Iris pigment epithelial cell (primary cell): Measurements from ENCODE around the gene SARDH.

ENCODE experiments used
- DNase-seq: peaks from one replicate; pipeline ENCODE4 v3.0.0-alpha.2; 2011; ENCODE audit warnings: low read depth

Gene SARDH

GRCh38 chr9:133647148-133647547 lies 91.0 kb downstream of the SARDH start:
- no peak for DNase-seq

- no peak for DNase-seq
Observed at GRCh38 chr9:133645021-133645765, 93.0 kb downstream of the SARDH start.

- no peak for DNase-seq
Observed at GRCh38 chr9:133643978-133644760, 94.0 kb downstream of the SARDH start.

DNA sequence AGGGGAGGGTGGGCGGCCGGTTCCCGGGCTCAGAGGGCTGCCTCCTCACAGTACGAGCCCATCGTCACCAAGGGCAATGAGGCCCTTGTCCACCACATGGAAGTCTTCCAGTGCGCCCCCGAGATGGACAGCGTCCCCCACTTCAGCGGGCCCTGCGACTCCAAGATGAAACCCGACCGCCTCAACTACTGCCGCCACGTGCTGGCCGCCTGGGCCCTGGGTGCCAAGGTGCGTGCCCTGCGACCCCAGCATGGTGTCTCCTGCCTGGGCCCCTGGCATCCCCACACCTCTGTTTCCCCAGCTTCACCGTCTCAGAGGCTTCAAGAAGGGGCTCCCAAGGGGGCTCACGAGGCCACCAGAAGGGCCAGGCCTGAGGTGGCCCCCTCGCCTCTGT lies 94.8 kb downstream of the SARDH start:
- no peak for DNase-seq

- no peak for DNase-seq
Observed at GRCh38 chr9:133642708-133643361, 95.3 kb downstream of the SARDH start.

DNA sequence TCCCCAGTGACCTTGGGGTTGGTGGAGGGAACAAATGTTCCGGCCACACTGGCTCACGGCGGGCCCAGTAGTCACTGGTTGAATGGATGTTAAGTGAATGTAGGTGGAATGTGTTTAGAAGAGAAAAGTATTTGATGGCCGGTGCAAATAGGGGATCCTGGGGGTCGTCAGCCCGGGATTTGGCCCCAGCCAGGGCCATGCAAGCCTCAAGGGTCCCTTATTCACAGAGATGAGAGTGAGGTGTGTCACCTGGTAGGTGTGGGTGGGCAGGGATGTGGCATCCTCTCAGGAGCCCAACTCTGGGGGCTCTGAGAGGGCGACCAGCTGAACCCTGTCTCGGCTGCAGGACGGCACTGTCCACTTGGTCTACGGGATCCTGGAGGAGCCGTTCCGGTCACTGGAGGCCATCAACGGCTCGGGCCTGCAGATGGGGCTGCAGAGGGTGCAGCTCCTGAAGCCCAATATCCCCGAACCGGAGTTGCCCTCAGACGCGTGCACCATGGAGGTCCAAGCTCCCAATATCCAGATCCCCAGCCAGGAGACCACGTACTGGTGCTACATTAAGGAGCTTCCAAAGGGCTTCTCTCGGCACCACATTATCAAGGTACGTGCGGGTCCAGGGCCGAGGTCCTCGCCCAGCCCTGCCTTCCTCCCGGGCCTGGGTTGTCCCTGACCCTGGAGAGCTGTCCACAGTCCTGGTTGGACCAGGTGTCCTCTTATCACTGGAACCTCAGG lies 96.1 kb downstream of the SARDH start:
- DNase-seq = no peak

DNA sequence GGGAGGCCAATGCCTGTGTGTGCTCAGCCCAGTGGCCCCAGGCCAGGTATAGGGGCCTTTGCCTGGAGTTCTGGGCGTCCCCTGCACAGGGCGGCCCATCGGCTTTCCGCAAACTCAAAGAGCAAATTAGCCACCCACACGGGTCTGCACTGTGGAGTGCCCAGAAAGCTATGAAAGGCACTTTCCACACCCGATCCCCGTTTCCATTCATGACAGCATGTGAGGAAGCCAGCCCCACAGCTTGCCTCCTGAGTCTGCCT lies 96.8 kb downstream of the SARDH start:
- no peak for DNase-seq

GRCh38 chr9:133640580-133641395 lies 97.4 kb downstream of the SARDH start:
- no peak for DNase-seq

GRCh38 chr9:133640160-133640559 lies 98.0 kb downstream of the SARDH start:
- DNase-seq = no peak

DNA sequence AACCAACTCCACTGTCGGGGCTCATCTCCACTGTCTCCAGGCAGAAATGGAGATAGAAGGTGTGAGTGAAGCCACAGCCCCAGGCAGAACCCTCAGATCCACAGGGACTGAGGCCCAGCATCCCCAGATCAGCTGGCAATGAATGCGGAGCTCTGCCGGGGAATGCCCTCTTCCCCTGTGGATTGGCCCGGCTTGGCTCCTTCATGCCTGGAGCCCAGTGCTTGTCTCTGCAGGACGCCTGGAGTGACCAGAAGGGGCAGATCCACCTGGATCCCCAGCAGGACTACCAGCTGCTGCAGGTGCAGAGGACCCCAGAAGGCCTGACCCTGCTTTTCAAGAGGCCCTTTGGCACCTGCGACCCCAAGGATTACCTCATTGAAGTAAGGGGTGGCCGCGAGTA lies 98.5 kb downstream of the SARDH start:
- DNase-seq = no peak

GRCh38 chr9:133638711-133639110 lies 99.4 kb downstream of the SARDH start:
- DNase-seq = no peak

GRCh38 chr9:133638076-133638475 lies 100.1 kb downstream of the SARDH start:
- no peak for DNase-seq

GRCh38 chr9:133637451-133638055 lies 100.6 kb downstream of the SARDH start:
- no peak for DNase-seq

DNA sequence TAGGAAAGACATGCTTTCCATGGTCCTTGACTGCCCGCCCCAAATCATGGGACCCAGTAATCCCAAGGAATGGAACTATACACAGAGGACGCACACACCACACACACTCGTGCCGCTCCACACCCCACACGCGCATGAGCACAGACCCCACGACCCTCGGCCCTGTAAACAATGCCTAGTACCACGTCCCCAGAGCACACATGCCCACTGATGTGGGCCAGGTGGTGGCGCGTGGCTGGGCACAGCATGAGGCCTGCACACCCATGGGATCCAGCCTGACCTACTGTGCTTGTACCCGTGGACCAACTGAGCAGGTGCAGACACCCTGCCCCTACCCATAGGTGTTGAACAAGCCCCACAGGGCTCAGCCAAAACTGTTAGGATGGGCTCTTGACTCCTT lies 101.2 kb downstream of the SARDH start:
- DNase-seq = no peak

DNA sequence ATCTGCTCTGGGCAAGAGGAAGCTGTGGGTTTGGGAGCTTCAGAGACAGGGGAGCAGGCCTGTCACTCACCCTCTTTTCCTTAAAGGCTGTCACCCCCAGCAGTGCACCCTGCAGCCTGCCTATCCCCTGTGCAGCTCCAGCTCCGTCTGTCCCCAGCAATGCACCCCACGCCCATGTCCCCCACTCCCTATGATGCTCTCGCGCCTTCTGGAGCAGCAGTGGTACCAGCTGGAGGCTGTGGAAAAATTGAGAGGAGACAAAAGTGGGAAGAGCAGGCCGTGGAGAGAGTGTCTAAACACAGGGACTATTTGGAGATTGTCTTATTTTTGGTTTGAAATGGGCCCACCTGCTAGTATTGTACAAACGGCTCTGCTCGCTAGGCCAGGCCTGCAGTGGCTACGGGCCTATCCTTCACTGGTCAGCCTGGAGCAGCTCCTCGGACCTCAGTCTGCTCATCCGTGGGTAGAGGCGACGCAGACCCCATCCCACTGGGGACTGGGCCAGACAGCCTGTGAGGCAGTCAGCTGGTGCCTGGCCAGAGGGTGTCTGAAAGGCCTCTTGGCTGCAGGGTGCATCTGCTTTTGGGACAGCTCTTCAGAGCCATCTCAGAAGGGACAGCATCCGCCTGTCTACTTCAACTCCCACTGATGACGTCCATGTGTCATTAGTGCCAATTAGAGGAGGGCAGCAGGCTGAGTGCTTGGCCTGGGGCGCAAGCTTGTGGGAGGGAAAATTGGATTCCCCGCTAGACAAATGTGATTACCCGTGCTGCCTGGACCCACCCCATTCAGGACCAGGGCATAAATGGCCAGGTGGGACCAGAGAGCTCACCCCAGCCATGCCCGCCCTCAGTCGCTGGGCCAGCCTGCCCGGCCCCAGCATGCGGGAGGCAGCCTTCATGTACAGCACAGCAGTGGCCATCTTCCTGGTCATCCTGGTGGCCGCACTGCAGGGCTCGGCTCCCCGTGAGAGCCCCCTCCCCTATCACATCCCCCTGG lies 102.3 kb downstream of the SARDH start, which contains the start of gene DBH:
Gene DBH, plus strand, starts transcription at position 831 of the 999 bp plus-strand sequence. Its CDS starts 9 bp downstream, at position 840.
- no peak for DNase-seq

DNA sequence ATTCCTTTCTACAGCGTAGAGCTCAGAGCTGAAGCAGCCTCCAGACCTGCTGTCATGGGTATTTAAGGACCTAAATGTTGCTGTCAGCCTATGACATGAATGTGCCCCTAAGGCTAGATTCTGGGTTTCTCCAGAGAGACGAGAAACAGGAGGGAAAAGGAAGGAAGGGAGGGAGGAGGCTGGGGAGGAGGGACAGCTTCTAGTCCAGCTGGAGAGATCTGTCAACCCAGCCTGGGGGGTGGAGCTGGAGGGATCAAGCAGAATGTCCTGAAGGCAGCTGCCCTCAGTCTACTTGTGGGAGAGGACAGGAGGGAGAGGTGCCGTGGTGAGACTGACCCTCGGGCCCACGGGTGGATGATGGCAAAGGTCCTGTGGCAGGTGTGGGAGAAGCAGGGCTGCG lies 103.1 kb downstream of the SARDH start:
- no peak for DNase-seq

GRCh38 chr9:133634081-133634691 lies 104.0 kb downstream of the SARDH start:
- no peak for DNase-seq

- no peak for DNase-seq
Observed at GRCh38 chr9:133633681-133634080, 104.5 kb downstream of the SARDH start.
